GM21390 (cell line): ENCODE measurements around the gene KCNK1.

Experiments
- ATAC-seq: cut with Tn5 transposase; IDR thresholded peaks from one replicate; pipeline ENCODE4 v1.9.1; 2021; ENCODE audit not compliant: unreplicated experiment

The KCNK1 gene

DNA sequence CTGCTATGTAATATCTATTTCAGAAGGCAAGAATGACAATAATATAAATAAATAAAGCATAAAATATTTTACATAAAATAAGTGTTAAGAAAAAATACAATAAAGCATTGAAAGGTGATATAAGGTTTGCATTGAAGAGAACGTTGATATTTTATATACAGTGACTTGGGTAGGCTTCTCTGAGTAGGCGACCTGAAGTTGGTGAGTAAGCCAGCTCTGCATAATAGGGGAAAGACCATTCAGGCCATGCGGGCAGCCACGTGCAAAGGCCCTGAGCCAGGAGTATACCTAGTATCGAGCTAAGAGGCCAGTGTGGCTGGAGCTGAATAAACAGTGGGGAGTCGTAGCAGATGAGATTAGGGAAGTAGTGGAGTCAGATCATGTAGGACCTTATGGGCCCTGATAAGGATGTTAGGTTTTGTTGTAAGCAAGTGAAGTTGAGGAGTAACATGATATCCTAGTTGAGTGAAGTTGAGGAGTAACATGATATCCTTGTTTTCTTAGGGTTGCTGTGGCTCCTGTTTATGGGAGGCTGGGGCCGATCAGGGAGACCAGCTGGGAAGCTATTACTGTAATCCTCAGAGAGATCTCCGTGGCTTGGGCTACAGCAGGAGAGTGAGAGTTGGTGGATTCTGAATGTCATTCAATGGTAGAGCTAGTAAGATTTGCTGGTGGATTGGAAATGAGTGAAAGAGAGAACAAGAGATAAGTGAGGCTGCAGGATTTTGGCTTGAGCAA is 22.0 kb downstream of the KCNK1 start:
- ATAC-seq: no peak

DNA sequence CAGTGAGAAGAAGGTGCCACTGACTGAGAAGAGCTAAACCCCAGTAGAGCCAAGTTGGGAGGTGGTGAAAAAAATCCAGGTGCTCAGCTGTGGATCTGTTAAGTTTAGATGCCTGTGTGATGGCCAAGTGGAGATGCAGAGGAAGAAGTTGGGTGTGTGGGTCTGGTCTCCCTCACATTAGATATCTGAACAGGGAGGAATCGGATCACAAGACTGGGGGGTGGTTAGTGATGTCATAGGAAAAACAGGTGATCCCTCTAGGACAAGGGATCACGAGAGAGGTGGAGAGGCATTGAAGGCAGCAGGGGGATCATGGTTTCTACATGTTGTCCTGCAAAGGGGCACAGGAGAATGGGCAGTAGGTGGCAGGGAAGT is 22.6 kb downstream of the KCNK1 start:
- no peak for ATAC-seq

DNA sequence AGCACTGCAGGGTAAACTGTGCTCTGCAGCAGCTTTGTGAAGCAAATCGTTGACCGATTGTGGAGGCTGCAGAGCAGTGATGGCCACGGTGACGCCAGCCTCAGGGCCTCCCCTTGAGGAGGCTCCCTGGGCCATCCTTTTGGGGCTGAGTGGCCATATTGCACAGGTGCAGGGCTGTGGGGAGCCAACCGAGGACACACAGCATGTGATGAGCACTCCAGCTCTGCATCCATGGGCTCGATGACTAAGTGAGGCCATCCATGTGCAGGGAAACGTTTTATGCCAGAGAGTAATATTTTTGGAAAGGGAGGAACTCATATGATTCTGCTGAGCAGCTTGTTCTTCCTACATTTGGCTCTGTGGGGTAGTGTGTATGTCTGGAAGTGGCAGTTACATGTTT is 24.6 kb downstream of the KCNK1 start:
- no peak for ATAC-seq

DNA sequence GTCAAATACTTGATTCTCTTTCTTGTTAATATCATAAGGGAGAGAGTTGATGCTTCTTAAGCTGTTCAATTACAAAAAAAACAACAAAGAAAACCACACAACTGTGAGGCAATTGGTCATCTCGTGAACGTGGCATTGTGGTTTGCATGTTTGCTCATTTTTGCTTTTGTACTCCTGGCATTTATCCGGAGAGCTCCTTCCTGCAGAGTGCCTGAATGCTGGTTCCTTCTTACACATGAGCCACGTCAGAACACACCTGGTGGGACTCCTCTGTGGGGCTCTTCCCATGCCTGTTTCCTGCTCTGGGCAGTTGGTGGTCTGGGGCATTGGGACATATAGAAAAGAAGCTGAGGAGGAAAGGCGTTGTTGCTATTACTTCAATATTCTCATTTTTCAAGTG is 25.7 kb downstream of the KCNK1 start:
- no peak for ATAC-seq

DNA sequence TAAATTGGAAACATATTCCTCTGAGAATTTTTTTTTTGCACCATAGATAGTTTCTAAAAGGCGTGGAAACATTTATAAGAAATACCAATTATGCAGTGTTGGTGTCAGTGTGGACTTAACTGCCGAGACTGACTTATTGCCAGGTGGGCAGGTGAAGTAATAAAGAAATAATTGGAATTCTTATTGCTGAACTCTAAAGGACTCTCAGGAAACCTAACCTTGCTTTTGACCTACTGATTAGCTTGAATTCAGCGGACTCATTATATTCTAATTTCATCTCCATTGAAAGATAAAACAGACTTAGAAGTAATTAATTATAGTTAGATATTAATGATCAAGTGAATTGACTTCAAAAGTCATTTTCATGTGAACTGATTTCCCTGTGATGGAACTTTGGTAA is 26.3 kb downstream of the KCNK1 start:
- no peak for ATAC-seq

DNA sequence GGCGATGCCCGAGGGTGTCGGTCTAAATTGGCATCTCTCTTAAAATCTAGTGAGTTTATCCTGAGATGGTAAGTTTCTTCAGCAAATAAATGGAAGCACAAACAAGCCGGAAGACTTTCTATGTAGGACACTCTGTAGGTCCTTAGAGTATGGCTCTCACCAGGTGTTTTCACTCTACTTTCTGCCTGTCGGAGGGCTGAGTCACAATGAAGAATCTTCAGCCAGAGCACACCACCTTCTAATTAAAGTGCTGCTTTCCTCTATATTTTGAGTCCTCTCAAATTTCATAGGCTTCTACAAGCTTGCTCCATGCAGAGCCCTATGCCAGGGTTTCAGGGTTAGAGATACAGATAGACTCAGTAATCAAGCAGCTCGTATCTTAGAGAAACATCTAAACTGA is 27.1 kb downstream of the KCNK1 start:
- no peak for ATAC-seq

DNA sequence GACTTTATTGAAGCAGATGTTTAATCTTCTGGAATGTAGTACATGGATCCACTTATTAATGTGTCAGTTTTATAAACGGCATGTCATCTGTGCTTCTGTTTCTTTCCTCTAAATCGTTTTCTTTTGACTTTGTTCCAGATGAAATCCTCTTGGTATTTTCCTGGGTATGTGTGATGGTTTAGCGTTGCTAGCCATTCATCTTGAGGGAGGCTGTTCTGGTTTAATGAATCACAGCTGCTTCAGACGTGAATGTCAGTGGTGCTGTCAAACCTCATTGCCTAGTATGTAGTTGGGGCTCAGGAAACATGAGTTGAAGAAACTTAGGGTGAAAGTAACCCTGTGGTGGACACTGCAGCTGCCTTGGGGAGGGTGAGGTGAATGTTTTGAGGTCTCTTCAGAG is 33.2 kb downstream of the KCNK1 start:
- no peak for ATAC-seq

DNA sequence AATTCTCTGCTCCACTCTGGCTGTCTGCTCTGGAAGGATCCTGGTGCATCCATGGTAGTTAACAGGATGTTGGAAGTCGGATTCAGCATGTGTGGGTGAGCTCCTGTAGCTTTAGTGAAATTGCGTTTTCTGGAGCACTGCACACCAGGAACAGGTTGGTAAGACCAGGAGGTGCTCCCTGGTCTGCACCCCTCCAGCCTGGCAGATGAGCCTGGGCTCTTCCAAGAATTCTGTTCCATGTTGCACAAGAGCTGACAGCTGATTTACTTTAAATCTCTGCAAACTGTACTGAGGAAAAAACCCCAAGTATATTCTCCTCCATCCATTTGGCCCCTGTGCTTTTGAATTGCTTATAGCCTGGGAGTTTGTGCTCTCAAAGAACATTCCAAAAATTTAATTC is 33.7 kb downstream of the KCNK1 start:
- no peak for ATAC-seq

DNA sequence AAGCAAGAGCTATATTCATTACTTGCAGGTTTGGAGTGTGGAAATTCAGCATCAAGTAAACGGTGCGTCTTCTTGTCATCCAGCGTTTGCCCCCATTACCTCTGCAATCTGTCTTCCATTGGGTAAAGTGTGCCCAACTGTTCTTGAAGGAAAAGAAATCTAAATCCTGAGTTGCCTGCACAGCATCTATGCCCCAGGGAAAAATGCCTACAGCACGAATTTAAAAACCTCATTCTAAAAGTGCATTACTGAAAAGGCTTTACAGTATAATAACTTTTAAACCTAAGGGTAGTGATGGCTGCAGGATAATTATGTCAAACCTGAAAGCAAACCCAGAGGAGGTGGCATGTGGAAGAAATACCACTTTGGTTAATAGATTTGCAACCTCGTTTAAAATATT is 37.2 kb downstream of the KCNK1 start:
- ATAC-seq: no peak

DNA sequence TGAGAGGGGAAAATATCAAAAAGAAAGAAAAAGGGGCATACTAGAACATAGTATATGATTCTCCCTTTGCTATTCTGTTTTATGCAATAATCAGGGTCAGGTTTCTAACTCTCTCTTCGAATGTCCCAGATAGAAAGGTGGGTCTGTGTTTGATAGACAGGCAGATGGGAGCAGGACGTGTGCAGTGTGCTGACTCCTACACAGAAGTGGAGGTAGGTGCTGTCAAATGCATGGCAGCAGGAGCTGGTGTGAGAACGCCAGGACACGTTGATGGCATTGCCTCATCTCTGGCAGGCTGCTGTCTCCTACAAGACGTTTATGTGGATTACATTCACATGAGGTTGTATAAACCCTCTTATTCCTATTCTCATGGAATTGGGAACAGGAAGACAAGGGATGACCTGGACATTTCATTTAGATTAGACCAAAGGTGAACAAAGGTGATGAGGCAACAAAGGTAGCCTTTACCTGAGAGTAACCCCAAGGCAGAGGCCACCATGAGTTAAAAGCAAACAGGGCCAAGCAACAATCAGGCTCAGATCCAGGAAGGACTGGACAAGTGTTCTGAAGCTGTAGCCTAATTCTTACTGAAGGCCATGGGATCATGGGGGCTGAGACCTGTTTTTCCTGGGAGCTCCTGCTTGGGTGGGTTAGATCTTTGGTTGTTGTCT is 37.8 kb downstream of the KCNK1 start:
- ATAC-seq: no peak

DNA sequence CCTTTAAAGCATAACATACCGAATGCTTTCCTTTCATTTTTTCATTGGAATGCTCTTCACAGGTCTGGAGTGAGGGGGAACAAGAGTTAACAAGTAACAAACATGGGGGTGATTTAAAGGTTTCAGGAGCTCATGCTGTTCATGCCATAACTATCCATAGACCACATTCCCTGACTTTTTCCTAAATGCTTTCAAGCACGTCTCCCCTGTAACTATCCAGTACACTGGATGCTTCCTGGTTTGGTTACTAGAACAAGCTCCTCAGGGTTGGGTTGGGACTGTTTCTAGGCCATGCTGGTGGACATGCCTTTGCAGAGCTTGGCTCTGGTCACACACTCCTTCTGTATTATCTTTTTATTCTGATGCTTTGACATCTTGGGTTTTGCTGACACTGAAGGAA is 38.6 kb downstream of the KCNK1 start:
- ATAC-seq: no peak

DNA sequence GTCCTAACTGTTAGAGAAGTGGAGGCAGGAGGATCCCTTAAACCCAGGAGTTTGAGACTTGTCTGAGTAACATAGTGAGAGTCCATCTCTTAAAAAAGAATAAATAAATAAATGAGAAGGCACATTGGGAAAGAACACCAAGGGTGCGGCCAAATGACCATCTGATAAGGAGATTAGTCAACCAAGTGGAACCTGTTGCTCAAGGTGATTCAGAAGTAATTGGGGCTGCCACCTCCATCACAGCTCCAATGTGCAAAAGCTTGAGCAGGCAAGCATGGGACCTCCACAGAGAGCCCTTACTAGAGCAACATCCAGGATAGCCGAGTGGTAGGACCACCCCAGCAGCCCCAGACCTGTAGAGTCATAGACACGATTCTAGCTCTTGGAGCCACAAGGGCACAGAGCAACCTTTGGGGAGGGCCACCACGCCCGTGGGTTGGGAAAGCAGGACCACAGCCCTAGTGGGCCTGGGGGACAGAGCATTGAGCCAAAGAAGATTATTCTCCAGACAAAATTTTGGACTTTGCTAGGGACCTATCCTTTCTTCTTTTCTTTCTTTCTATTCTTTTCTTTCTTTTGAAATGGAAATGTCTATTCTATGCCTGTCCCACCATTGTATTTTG is 40.9 kb downstream of the KCNK1 start:
- ATAC-seq: no peak

DNA sequence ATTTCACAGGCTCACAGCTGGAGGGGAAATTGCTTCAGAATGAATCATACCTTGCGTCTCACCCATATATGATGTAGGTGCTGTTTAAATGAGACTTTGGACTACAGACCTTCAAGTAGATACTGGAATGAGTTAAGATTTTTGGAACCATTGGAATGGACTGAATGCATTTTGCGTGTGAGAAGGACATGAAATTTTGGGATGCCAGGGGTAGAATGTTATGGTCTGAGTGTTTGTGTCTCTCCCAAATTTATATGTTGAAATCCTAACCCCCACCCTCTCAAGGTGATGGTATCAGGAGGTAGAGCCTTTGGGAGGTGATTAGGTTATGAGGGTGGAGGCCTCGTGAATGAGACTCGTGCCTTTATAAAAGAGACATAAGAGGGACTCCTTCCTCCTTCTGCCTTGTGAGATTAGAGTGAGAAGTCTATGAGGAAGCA is 41.4 kb downstream of the KCNK1 start:
- no peak for ATAC-seq

DNA sequence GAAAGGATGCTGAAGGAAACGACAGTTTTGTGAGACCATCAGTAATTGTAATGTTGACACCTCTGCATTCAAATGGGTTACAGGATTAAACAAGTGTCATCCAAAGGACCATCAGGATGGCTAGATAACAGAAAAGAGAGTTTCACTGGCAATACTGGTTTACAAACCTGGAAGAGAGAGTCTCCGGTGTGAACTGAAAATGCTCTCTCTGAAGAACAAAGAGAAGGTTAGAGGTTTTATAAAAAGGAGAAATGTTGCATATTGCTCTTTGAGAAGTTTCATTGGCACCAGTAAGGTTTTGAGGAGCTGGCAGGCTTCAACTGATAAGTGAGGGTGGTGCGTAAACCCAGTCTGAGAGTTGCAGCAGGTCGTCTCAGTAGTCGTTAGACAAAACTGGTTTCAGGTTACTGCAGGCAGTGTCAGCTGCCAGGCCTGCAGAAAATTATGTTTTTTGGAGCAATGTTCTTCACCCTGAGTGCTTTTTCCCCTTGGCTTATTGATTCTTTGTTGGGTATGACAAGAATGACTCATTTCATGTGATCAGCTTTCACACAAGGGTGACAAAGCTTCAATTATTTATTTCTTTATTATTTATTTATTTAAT is 42.2 kb downstream of the KCNK1 start:
- ATAC-seq: no peak

DNA sequence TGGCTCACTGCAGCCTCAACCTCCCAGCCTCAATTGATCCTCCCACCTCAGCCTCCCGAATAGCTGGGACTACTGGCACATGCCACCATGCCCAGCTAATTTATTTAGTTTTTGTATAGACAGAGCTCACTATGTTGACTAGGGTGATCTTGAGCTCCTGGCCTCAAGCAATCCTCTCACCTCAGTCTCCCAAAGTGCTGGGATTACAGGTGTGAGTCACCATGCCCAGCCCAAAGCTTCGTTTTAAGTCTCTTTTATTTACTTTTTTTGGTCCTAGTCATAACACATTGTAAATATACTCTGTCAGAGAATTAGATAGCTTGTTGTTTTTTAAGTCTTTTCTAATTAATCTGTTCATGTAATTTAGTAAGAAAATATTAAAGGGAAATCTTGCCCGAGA is 42.8 kb downstream of the KCNK1 start:
- no peak for ATAC-seq

DNA sequence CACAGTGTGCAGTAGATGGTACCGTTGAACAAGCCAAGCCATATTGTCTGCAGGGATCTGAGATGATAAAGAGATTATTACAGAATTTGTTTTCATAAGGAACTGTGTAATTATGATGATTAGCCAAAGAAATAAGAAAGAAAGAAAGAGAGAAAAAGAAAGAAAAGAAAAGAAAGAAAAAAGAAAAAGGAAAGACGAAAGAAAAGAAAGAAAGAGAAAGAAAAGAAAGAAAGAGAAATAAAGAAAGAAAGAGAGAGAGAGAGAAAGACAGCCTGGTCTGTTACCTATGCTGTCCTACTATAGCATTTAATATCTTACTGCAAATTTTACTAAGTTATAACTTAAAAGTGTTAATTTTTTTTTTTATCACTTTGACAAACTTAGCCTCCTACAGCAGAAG is 43.6 kb downstream of the KCNK1 start:
- no peak for ATAC-seq

DNA sequence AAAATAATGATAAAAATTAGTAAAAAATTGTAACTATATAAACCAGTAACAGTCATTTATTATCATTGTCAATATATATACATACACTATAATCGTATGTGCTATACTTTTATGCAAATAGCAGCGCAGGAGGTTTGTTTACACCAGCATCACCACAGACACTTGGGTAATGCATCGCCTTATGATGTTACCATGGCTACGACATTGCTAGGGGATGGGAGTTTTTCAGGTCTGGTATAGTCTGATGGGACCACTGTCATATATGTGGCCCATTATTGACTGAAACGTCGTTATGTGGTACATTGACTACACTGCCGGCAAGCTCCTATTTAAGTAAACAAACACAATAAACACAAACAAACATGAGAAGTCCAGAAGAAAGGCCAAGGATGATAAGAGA is 45.6 kb downstream of the KCNK1 start:
- ATAC-seq: no peak

DNA sequence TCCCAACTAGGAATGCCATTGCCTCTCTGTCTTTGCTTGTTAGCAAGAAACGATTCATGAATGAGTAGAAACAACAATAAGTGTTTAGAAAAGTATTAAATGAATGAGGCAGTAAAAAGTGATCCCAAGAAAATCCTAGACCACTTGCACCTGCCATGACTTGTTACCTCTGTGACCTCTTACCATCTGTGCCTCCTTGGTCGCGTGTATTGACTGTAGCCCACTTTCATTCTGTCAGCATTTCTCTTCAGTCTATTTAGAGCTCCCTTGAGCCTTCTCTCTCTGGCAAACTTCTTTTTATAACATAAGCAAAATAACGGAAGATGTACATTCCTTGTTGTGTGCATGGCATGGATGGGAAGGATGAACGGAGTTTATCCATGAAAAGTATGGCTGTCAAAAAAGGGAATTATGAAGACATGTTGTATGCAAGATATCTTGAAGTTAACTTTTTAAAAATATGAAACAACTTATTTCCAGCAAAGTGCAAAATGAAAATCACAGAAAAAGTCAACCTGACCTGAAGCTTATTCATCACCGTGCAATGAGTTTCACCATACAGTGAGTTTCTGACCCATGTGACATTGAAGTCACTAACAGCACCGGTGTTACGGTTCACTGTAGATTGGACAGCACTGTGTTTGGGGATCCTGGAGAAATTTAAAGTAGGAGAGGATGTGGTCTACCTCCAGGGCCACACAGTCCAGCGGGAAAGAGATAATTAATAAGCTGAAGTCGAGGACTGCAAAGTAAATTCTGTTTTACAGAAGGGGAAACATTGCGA is 47.7 kb downstream of the KCNK1 start:
- no peak for ATAC-seq

DNA sequence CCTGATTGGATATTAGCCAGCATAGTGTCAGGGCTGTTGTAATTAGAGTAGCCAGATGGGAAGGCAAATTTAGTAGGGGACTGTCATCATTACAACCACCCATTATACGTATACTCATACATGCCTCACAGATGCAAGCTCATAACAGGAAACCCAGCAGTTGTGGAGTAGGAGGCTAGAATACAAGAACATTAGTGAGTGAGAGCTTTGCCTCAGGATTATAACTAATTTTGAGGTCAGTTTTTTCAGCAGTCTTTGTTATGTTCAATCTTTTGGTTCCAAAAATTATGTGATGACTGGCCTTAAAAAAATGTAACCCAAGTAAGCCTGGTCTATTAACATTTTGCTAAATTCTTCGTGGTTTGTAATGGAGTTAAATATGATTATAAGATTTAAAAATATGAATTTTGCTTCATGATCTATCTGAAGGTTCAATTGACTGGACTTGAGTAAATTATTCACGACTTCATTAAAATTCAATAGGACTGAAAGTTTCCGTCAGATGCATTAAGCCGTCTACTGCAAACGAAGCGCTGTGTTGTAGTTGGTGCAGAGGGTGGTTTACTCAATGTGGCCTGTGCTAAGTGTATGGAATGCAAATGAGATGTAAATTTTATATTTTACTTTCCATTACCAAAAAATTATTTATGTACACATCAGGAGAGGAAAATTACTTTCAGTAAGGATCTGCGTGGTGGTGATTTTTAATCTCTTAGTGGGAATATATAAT is 48.8 kb downstream of the KCNK1 start:
- no peak for ATAC-seq

DNA sequence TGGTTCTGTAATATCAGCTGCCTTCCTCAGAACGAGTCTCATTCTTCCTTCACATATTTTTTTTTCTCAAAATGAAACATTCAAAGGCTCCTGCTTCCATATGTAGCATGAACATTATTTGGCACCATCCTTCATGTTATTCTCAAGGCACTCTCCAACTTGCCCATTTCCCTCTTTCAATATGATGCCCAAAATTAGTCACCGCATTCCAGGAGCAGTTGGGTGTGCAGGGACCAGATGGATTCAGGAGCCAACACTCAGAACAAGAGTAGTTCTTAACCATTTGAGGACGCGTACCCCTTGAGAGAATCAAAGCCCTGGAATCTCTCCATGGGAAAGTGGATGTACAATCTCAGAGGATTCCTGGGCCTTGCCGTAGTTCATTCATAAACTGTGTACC is 50.3 kb downstream of the KCNK1 start:
- ATAC-seq: no peak
